NB4 (cell line): ENCODE data around the gene GABBR2.
A peak's percentile ranks its signal among the peaks of the same experiment; 100 is the strongest.
"Not testable (repeated sequence)": the region's sequence is repeated elsewhere in the genome, so short reads cannot be mapped to it uniquely, and the experiment has no call there.

Source experiments
- DNase-seq: peaks from one replicate; pipeline ENCODE4 v3.0.0; 2010; ENCODE audit warnings: low read depth
- H3K4me3 ChIP-seq: one replicate; pipeline ENCODE4 v1.5.1; 2011; ENCODE audit warnings: mild to moderate bottlenecking, low read depth, low read length, moderate library complexity
- MYC ChIP-seq: IDR thresholded peaks from 2 replicates; pipeline ENCODE4 v1.6.1; 2011; ENCODE audit warnings: low read depth, low read length
- POLR2A ChIP-seq: IDR thresholded peaks from 2 replicates; pipeline ENCODE4 v1.6.1; 2011; ENCODE audit warnings: mild to moderate bottlenecking; ENCODE audit not compliant: insufficient read length; ENCODE audit errors: extremely low read depth
- TF ChIP-seq, protein P1 (sequence below): IDR thresholded peaks from one replicate; pipeline ENCODE4 v1.5.1; 2012; ENCODE audit warnings: low read depth, low read length
- TF ChIP-seq, protein P2 (sequence below): IDR thresholded peaks from 2 replicates; pipeline ENCODE4 v1.6.1; 2011; ENCODE audit warnings: low read depth, low read length

GABBR2 gene

DNA sequence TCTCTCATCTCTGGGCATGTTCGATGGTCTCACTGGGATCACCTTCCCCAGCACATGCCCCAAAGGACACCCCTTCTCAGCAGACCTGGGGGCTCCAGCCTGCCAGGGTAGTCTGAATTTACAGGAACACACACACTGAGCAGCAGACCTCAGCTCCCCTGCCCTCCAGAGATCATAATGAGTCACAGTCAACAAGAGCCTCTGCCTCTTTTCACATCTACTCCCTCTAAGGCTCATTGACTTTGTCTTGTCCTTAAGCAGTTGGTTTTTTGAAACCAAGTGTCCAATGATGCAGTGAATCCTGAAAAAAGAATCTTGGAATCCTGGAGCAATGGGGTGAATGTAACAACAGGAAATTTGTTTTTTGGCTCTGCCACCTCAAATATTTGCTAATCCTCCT is 20.8 kb downstream of the GABBR2 start:
- TF ChIP-seq POLR2A (no peak), MYC (no peak)
- TF ChIP-seq, protein P1, sequence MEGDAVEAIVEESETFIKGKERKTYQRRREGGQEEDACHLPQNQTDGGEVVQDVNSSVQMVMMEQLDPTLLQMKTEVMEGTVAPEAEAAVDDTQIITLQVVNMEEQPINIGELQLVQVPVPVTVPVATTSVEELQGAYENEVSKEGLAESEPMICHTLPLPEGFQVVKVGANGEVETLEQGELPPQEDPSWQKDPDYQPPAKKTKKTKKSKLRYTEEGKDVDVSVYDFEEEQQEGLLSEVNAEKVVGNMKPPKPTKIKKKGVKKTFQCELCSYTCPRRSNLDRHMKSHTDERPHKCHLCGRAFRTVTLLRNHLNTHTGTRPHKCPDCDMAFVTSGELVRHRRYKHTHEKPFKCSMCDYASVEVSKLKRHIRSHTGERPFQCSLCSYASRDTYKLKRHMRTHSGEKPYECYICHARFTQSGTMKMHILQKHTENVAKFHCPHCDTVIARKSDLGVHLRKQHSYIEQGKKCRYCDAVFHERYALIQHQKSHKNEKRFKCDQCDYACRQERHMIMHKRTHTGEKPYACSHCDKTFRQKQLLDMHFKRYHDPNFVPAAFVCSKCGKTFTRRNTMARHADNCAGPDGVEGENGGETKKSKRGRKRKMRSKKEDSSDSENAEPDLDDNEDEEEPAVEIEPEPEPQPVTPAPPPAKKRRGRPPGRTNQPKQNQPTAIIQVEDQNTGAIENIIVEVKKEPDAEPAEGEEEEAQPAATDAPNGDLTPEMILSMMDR, result no peak
- TF ChIP-seq, protein P2, sequence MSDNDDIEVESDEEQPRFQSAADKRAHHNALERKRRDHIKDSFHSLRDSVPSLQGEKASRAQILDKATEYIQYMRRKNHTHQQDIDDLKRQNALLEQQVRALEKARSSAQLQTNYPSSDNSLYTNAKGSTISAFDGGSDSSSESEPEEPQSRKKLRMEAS, result no peak
- no peak overlapping the region for H3K4me3 ChIP-seq
- no peak for DNase-seq

DNA sequence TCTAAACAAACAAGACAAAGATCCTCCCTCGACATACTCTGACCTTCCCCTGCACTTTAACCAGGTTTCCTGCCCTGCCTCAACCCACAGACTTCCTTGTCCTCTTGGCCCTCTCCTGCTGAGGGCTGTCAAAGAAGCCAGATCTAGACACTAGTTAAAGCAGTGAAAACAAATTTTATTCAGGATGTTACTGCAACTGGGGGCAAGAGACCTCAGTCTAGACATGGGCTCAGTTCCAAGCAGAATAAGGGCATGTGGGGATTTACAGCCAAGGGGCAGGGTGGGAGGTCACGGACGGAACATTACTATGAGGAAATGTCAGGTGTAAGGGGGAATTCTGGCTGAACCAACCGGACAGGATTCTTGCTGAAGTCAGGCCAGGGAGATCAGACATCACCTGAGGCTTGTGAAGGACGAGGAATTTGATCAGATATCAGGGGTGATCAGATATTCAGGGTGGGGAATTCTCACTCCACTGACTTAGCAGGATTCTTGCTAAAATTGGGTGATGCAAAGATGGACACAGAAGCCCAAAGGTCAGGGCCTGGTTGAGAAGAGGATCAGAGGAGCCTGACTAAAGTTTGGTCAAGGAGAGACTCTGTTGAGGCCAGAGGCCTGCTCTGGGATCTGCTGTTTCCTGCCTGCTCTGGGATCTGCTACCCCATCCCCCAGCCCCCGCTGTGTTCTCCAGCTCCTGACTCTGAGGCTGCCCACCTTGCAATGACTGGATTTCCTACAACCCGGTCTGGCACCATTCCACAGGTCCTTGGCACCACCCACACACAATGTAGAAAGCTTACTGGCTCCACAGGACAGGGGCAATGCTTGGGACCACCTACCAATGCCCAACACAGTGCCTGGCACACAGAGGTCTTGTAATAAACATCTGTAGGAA is 21.5 kb downstream of the GABBR2 start:
- DNase-seq, result no peak
- H3K4me3 ChIP-seq, result no peak overlapping the region
- TF ChIP-seq MYC (no peak), POLR2A (no peak)
- TF ChIP-seq, protein P2, result no peak
- TF ChIP-seq, protein P1, result no peak

DNA sequence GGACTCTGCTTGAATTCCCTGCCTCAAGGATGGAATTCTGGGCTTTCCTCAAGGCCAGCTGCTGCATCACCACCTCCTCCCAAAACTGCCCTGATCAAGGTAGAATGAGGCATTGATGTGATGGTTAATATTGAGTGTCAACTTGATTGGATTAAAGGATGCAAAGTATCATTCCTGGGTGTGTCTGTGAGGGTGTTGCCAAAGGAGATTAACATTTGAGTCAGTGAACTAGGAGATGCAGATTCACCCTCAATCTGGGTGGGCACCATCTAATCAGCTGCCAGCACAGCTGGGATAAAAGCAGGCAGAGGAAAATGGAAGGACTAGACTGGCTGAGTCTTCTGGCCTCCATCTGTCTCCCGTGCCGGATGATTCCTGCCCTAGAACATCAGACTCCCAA is 23.9 kb downstream of the GABBR2 start:
- DNase-seq, result not testable (repeated sequence)

DNA sequence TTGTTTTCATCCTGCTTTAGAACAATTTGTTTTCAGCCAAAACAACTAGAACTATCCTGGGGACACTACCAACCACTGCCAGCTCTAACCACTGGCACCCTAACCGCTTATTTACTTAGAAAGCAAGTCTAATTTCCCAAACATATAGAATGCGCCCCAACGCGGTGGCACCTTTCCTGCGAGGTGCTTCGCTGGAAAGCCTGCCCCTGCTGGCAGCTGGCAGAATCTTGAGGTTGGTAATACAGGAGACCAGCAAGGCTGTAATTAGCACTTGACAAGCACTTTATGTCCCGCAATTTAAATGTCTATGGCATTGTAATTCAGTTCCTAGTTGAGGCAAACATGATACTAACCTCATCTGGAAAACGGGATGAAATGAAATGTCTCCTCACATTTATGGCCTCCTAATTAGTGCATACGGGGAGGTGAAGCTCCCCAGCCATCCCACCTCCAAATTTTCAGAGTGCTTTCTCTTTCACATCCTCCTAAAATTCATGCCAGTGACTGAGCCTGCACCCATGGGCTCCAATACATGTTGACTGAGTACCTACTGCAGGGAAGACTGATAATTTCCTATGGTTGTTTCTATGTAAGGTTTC is 30.4 kb downstream of the GABBR2 start:
- TF ChIP-seq, protein P1, result peak; percentile 49
- no peak for TF ChIP-seq POLR2A
- DNase-seq, result no peak
- no peak overlapping the region for H3K4me3 ChIP-seq

More for the DNA sequence above, 23.9 kb downstream of the GABBR2 start:
- H3K4me3 ChIP-seq, result not testable (repeated sequence)

DNA sequence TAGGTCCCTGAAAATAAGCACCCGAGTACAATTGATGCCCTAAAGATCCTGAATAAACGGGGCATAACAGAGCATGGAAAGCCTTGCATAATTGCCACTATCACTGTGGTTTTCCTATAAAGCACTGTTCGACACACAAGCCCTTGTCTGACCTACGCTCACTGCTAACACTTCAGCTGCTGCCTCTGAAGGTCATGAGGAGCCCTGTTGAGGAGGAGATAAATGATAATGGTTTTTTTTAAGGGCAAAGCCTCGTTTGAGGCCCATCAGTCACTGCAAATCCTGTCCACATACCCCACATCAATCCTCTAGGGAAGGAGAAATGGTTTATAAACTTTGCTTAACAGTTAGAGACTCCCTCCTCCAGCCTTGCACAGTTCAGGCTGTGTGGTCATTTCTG is 35.1 kb downstream of the GABBR2 start:
- H3K4me3 ChIP-seq, result no peak overlapping the region
- DNase-seq, result peak; percentile 53
- TF ChIP-seq POLR2A (no peak), MYC (no peak)
- TF ChIP-seq, protein P1, result no peak
- TF ChIP-seq, protein P2, result no peak

DNA sequence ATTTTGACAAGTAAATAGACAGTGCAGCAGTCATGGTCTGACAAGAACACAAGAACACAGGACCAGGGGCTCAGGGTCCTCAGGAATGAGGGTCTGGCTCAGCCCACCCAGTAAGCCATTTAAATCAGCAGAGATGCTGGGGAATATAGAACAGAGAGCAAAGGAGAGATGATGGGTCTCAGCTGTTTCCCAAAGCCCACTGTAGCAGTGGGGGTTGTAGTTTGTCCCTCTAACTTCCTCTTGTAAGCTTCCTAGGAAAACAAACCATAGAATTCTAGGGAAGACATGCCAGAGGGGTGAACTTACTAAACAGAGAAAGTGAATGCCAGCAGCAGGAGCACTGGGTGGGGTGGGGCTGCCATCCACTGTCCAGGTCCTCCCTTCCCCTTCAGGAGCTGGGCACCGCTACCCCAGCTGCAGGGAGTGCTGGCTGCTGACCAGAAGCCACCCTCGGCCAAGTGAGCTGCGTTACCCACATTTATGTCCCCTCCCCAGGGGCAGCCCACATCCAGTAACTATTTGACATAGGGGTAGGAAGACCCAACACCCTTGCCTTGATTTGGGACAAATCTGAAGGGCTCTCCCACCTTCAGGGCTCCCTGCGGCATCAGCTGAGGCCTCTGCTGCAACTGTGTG is 41.6 kb downstream of the GABBR2 start:
- no peak overlapping the region for H3K4me3 ChIP-seq
- TF ChIP-seq, protein P2, result no peak
- TF ChIP-seq POLR2A, result no peak
- TF ChIP-seq MYC, result no peak
- TF ChIP-seq, protein P1, result no peak

More for the DNA sequence above, 41.6 kb downstream of the GABBR2 start:
- no peak for DNase-seq
